Colonic mucosa (tissue), 4 donors: ENCODE data around the gene VWA5B1. TPM values are rescaled to one million over a fixed set of nuclear protein-coding genes. Genes with fewer than 3 reads are reported as not detected.

Experiments
- DNase-seq: peaks from one replicate; pipeline ENCODE4 v3.0.0-alpha.2; 2020
- H3K27ac ChIP-seq: fragments of 200-600 bp; one replicate; pipeline ENCODE4 v1.8.0; 2021
- H3K27me3 ChIP-seq: fragments of 200-600 bp; one replicate; pipeline ENCODE4 v1.8.0; 2021
- H3K36me3 ChIP-seq: fragments of 200-600 bp; one replicate; pipeline ENCODE4 v1.8.0; 2021
- H3K4me1 ChIP-seq: fragments of 200-600 bp; one replicate; pipeline ENCODE4 v1.8.0; 2021; ENCODE audit warnings: mild to moderate bottlenecking
- H3K4me3 ChIP-seq: fragments of 200-600 bp; one replicate; pipeline ENCODE4 v1.8.0; 2021
- H3K9ac ChIP-seq, 2 donors: one replicate each; pipeline ENCODE4 v1.7.0; 2013; ENCODE audit warnings: control low read depth in 2 of 2, low read depth in 2 of 2, low read length in 2 of 2
- H3K9me3 ChIP-seq: fragments of 200-600 bp; one replicate; pipeline ENCODE4 v1.8.0; 2021
- intact Hi-C: fragments of 100-400 bp; cut with DNase I; formaldehyde crosslinking; loops from one replicate; pipeline ENCODE4 v1.14.1; 2022
- total RNA-seq, 2 donors: library from RNA; stranded (reverse); fragmentation: NEBNext Ultra II Directional in 1 of 2; extraction: Animal tissue kit (Norgen Biotek cat#: 25700) in 1 of 2; gene quantifications; one replicate each; pipeline ENCODE4 v1.2.1, GENCODE V29; 2021
- TF ChIP-seq, protein P1 (sequence below): fragments of 200-600 bp; IDR thresholded peaks from one replicate; pipeline ENCODE4 v1.8.0; 2022; ENCODE audit warnings: antibody characterized with exemption, mild to moderate bottlenecking
- donor health status: healthy.
- donor health status: DM: no; HTN: no; CAD: no.
- donor health status: DM: no; HTN: no; CAD: no.

Gene VWA5B1
- total RNA-seq, 2 donors from 2014 or later, result 0.29 to 0.30 TPM

DNA sequence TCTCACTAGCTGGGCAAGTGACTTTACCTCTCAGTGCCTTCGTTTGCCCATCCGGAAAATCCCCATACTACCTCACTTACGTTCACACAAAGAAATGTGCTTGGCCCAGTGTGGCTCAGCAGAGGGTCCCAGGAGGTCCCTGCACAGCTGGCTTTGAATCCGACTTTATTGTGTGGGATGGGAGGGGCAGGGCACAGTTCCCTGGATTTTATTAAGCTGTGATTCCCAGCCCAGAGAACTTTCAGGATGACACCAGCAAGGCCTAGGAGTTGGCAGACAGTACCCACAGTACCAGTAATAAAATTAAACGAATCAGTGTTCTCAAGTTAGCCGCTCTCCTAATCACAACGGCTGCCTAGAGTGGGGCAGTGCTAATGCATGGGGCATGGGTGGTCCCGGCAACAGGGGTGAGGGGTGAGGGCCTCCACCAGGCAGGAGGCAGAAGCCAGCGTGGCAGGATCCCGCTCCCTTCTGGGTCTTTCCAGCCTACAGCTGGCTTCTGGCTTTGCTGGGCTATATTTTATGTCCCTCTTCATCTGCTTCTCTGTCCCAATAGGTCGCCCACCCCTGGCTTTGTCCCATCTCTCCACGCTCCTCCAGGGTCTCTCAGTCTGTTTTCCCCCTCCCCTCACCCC, 74.9 kb downstream of the VWA5B1 start:
- Histone ChIP-seq H3K9ac (no peak overlapping the region), H3K4me3 (no peak overlapping the region), H3K27ac (no peak overlapping the region), H3K4me1 (peaks cover 7% of the 10 kb centered on the region), H3K27me3 (peaks cover 34% of the 10 kb centered on the region), H3K9me3 (no peaks in the 10 kb centered on the region), H3K36me3 (no peaks in the 10 kb centered on the region)
- TF ChIP-seq, protein P1, sequence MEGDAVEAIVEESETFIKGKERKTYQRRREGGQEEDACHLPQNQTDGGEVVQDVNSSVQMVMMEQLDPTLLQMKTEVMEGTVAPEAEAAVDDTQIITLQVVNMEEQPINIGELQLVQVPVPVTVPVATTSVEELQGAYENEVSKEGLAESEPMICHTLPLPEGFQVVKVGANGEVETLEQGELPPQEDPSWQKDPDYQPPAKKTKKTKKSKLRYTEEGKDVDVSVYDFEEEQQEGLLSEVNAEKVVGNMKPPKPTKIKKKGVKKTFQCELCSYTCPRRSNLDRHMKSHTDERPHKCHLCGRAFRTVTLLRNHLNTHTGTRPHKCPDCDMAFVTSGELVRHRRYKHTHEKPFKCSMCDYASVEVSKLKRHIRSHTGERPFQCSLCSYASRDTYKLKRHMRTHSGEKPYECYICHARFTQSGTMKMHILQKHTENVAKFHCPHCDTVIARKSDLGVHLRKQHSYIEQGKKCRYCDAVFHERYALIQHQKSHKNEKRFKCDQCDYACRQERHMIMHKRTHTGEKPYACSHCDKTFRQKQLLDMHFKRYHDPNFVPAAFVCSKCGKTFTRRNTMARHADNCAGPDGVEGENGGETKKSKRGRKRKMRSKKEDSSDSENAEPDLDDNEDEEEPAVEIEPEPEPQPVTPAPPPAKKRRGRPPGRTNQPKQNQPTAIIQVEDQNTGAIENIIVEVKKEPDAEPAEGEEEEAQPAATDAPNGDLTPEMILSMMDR, result no peak
- no peak for DNase-seq
- intact Hi-C loops, result loop anchor here (10.0 kb wide), 1 partner anchor 151 kb away; no protein-coding TSS in a partner anchor

DNA sequence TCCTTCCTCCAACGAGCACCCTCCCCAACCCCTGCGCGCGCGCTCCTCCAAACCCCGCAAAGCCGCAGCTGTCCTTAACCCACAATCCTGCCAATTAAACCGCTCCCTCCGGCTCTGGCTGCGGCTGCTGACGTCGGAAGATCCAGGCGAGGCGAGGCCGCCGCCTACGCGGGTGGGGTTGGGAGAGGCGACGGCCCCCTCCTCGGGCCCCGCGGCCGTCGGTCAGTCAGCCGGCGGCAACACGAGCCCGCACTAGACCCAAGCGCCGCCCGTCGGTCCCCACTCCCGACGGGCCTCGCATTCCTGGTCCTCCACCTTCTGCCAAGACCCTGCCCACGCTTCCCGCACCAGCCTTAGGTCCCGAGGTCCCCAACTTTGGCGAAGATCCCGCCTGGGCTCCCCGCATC, 75.4 kb downstream of the VWA5B1 start:
- intact Hi-C loops, result loop anchor here (10.0 kb wide), 1 partner anchor 151 kb away; no protein-coding TSS in a partner anchor
- DNase-seq, result peak; percentile 51
- no peak overlapping the region for H3K27ac ChIP-seq
- peaks cover 7% of the 10 kb centered on the region for H3K4me1 ChIP-seq
- no peaks in the 10 kb centered on the region for H3K9me3 ChIP-seq
- H3K4me3 ChIP-seq, result peak overlapping the region; percentile 15
- TF ChIP-seq, protein P1, result no peak
- H3K9ac ChIP-seq, result no peak overlapping the region
- peaks cover 34% of the 10 kb centered on the region for H3K27me3 ChIP-seq
- no peaks in the 10 kb centered on the region for H3K36me3 ChIP-seq

DNA sequence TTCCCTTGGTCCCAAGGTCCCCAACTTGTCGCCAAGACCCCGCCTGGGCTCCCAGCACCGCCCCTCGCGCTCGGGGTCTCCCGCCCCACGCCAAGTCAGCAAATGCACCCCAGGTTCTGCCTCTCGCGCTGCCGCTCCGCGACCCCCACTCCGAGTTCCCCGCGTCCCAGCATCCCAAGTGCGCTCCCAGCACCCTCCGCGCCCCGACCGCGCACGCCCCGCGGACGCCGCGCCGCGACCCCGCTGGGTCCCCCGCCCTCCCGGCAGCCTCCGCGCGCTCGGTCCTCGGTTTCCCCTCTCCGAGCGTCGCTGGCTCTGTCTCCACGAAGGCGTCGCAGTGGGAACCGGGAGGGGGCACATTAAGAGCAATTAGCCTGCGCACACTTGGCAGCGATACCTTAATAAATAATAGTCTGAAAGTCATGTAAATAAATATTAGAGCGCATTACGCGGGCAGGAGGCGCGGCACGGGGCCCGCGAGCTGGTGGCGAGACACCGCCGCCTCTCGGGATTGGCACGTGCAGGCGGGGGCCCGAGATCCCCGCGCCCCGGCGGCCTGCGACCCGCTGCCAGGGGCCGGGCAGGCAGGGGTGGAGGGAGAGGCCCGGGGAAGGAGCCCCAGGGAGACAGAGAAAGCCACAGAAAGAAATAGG, 75.9 kb downstream of the VWA5B1 start:
- H3K27me3 ChIP-seq, result peaks cover 34% of the 10 kb centered on the region
- TF ChIP-seq, protein P1, result no peak
- H3K9me3 ChIP-seq, result no peaks in the 10 kb centered on the region
- H3K27ac ChIP-seq, result no peak overlapping the region
- DNase-seq, result no peak
- no peak overlapping the region for H3K9ac ChIP-seq
- H3K4me3 ChIP-seq, result peak overlapping the region; percentile 15
- no peaks in the 10 kb centered on the region for H3K36me3 ChIP-seq
- intact Hi-C loops, result loop anchor here (10.0 kb wide), 1 partner anchor 152 kb away; no protein-coding TSS in a partner anchor
- H3K4me1 ChIP-seq, result peaks cover 7% of the 10 kb centered on the region

DNA sequence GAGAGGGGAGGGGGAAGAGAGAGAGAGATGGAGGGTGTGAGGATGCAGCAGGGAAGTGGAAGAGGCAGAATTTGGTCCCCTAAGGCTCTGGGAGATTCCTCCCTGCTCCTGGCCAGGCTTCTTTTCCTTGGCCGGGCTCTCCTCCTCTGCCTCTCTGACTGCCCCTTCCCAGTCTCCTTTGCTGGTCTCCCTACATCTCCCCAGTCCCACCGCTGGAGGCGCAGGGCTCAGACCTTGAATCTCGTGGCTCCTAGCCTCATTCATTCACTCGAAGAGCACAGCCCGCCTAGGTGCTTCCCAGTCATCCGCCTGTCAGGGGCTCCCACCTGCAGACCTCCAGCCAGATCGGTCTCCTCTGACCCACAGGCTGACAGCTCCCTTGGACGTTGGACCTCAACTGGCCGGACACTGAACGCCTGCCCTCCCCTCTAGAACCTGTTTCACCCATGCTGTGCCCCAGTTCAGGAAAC, 76.5 kb downstream of the VWA5B1 start:
- TF ChIP-seq, protein P1, result peak; percentile 31
- Histone ChIP-seq H3K27me3 (peaks cover 34% of the 10 kb centered on the region), H3K4me3 (no peak overlapping the region), H3K27ac (no peak overlapping the region), H3K9me3 (no peaks in the 10 kb centered on the region), H3K9ac (no peak overlapping the region), H3K36me3 (no peaks in the 10 kb centered on the region), H3K4me1 (peaks cover 7% of the 10 kb centered on the region)
- intact Hi-C loops, result loop anchor here (10.0 kb wide), 1 partner anchor 152 kb away; no protein-coding TSS in a partner anchor
- peak; percentile 53 for DNase-seq

DNA sequence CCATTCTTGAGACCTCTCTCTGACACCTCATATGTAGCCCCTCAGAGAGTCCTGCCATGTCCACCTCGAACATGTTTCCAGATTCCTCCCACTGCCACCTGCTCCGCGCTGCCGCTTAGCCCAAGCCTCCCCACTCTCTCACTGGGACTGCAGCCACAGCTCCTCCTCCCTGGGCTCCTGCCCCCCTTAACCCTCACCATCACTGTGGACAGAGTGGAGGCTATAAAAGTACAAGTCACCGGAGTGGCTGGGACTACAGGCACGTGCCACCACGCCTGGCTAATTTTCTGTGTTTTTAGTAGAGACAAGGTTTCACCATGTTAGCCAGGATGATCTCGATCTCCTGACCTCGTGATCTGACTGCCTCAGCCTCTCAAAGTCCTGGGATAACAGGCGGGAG, 77.0 kb downstream of the VWA5B1 start:
- H3K27me3 ChIP-seq, result peaks cover 34% of the 10 kb centered on the region

More for the DNA sequence above, 77.0 kb downstream of the VWA5B1 start:
- intact Hi-C loops, result loop anchor here (10.0 kb wide), 1 partner anchor 153 kb away; no protein-coding TSS in a partner anchor
- TF ChIP-seq, protein P1, result no peak
- Histone ChIP-seq H3K9me3 (no peaks in the 10 kb centered on the region), H3K4me1 (peaks cover 7% of the 10 kb centered on the region), H3K36me3 (no peaks in the 10 kb centered on the region), H3K4me3 (no peak overlapping the region), H3K9ac (no peak overlapping the region), H3K27ac (no peak overlapping the region)
- no peak for DNase-seq
